IMR-90 (cell line): ENCODE results near the gene NMNAT1. TPM values are rescaled to one million over a fixed set of nuclear protein-coding genes. Genes with fewer than 3 reads are reported as not detected.

Experiments
- ATAC-seq: fragments of 200-7000 bp; cut with Tn5 transposase; 2 replicates; pipeline ENCODE4 v1.9.1; 2020; ENCODE audit warnings: low read depth, mild to moderate bottlenecking, moderate library complexity
- BruUV-seq: library from RNA; stranded (reverse); fragments of 400-500 nt; replicated peaks from 2 replicates; lab custom pipeline; 2021; lab: Mats Ljungman, UMichigan
- CTCF ChIA-PET: fragments of 300-600 bp; formaldehyde crosslinking; extraction: SDS; loops from one replicate; lab custom pipeline; 2021; ENCODE audit warnings: antibody characterized with exemption; lab: Yijun Ruan, JAX
- POLR2A ChIA-PET: fragments of 300-600 bp; sonication (Branson Sonifier 250); formaldehyde crosslinking; loops from one replicate; lab custom pipeline; 2022; ENCODE audit warnings: antibody characterized with exemption; ENCODE audit not compliant: unreplicated experiment; lab: Charles Lee
- DNase-seq: peaks from one replicate; pipeline ENCODE4 v3.0.0; 2013
- H2AFZ ChIP-seq: replicated peaks from 2 replicates; pipeline ENCODE3; 2013; ENCODE audit warnings: low read length, mild to moderate bottlenecking; ENCODE audit not compliant: poor library complexity
- H2AK5ac ChIP-seq: 2 replicates; pipeline ENCODE4 v1.6.1; 2013; ENCODE audit warnings: low read depth, low read length, inconsistent platforms
- H2AK9ac ChIP-seq: replicated peaks from 2 replicates; pipeline ENCODE3; 2013; ENCODE audit warnings: mild to moderate bottlenecking, low read depth, low read length, moderate library complexity; ENCODE audit not compliant: poor library complexity
- H2BK120ac ChIP-seq: 2 replicates; pipeline ENCODE4 v1.6.1; 2013; ENCODE audit warnings: low read depth, low read length, inconsistent platforms
- H2BK15ac ChIP-seq: 3 replicates; pipeline ENCODE4 v1.6.1; 2013; ENCODE audit warnings: low read depth, low read length, inconsistent platforms
- H2BK20ac ChIP-seq: 2 replicates; pipeline ENCODE4 v1.6.1; 2013; ENCODE audit warnings: low read depth, mild to moderate bottlenecking, inconsistent platforms, low read length, moderate library complexity
- H2BK5ac ChIP-seq: 2 replicates; pipeline ENCODE4 v1.6.1; 2013; ENCODE audit warnings: mild to moderate bottlenecking, low read depth, low read length, inconsistent platforms; ENCODE audit not compliant: poor library complexity, severe bottlenecking
- H3K14ac ChIP-seq: replicated peaks from 2 replicates; pipeline ENCODE4 v1.6.1; 2013; ENCODE audit warnings: low read depth, low read length, inconsistent platforms
- H3K18ac ChIP-seq: 2 replicates; pipeline ENCODE4 v1.6.1; 2013; ENCODE audit warnings: low read depth, low read length, control low read depth
- H3K23ac ChIP-seq: 2 replicates; pipeline ENCODE4 v1.6.1; 2013; ENCODE audit warnings: low read depth, low read length, inconsistent platforms
- H3K27ac ChIP-seq: 2 replicates; pipeline ENCODE4 v1.5.1; 2013; ENCODE audit warnings: mild to moderate bottlenecking, control low read depth, low read length; ENCODE audit not compliant: insufficient read depth
- H3K27me3 ChIP-seq: 2 replicates; pipeline ENCODE4 v1.6.1; 2013; ENCODE audit warnings: low read length; ENCODE audit not compliant: control insufficient read depth, insufficient read depth
- H3K36me3 ChIP-seq: 2 replicates; pipeline ENCODE4 v1.6.1; 2013; ENCODE audit warnings: low read length, mixed read lengths; ENCODE audit not compliant: control insufficient read depth, insufficient read depth
- H3K4ac ChIP-seq: 2 replicates; pipeline ENCODE4 v1.6.1; 2013; ENCODE audit warnings: low read depth, low read length, inconsistent platforms
- H3K4me1 ChIP-seq: 2 replicates; pipeline ENCODE4 v1.6.1; 2013; ENCODE audit warnings: low read length, mixed read lengths; ENCODE audit not compliant: control insufficient read depth, insufficient read depth
- H3K4me2 ChIP-seq: 2 replicates; pipeline ENCODE4 v1.6.1; 2013; ENCODE audit warnings: low read depth, mild to moderate bottlenecking, control low read depth, low read length, moderate library complexity
- H3K4me3 ChIP-seq: 2 replicates; pipeline ENCODE4 v1.5.1; 2013; ENCODE audit warnings: low read depth, mild to moderate bottlenecking, control low read depth, low read length, moderate library complexity; ENCODE audit not compliant: insufficient read depth
- H3K56ac ChIP-seq: 2 replicates; pipeline ENCODE4 v1.6.1; 2013; ENCODE audit warnings: low read length, inconsistent platforms; ENCODE audit not compliant: insufficient read depth; ENCODE audit errors: extremely low read depth
- H3K79me1 ChIP-seq, 2 experiments: 2 replicates each; pipeline ENCODE4 v1.6.1; 2013; ENCODE audit warnings: low read length in 2 of 2, inconsistent platforms in 1 of 2, low read depth in 1 of 2
- H3K9ac ChIP-seq: 2 replicates; pipeline ENCODE4 v1.6.1; 2013; ENCODE audit warnings: low read depth, low read length, control low read depth
- H3K9me1 ChIP-seq: 2 replicates; pipeline ENCODE4 v1.6.1; 2013; ENCODE audit warnings: low read length, inconsistent platforms; ENCODE audit not compliant: insufficient read depth
- H3K9me3 ChIP-seq: 2 replicates; pipeline ENCODE4 v1.6.1; 2013; ENCODE audit warnings: low read length; ENCODE audit not compliant: control insufficient read depth, insufficient read depth
- H4K20me1 ChIP-seq: 2 replicates; pipeline ENCODE4 v1.6.1; 2013; ENCODE audit warnings: low read length, inconsistent platforms; ENCODE audit not compliant: insufficient read depth
- H4K5ac ChIP-seq: 2 replicates; pipeline ENCODE4 v1.6.1; 2013; ENCODE audit warnings: mild to moderate bottlenecking, low read depth, low read length, control low read depth
- H4K8ac ChIP-seq, 2 experiments: 2 replicates each; pipeline ENCODE4 v1.6.1; 2013; ENCODE audit warnings: low read depth in 2 of 2, low read length in 2 of 2, control low read depth in 1 of 2, inconsistent platforms in 1 of 2
- H4K91ac ChIP-seq: 2 replicates; pipeline ENCODE4 v1.6.1; 2013; ENCODE audit warnings: low read depth, low read length, inconsistent platforms; ENCODE audit not compliant: insufficient read depth
- BHLHE40 ChIP-seq: fragments of 150-350 bp; IDR thresholded peaks from 2 replicates; pipeline ENCODE4 v1.6.1; 2016; ENCODE audit warnings: mild to moderate bottlenecking, low read depth, low read length
- CTCF ChIP-seq: conservative IDR thresholded peaks from 2 replicates; pipeline ENCODE4 v1.5.1; 2012; ENCODE audit warnings: mild to moderate bottlenecking, low read depth, low read length, improper control_type of control experiment
- MAFK ChIP-seq: IDR thresholded peaks from 2 replicates; pipeline ENCODE4 v1.6.1; 2012; ENCODE audit warnings: low read depth, low read length, improper control_type of control experiment
- MAZ ChIP-seq: IDR thresholded peaks from 2 replicates; pipeline ENCODE4 v1.6.1; 2012; ENCODE audit warnings: low read depth, mild to moderate bottlenecking, low read length, improper control_type of control experiment, moderate library complexity, borderline replicate concordance
- RCOR1 ChIP-seq: IDR thresholded peaks from 2 replicates; pipeline ENCODE4 v1.6.1; 2012; ENCODE audit warnings: mild to moderate bottlenecking, low read length, improper control_type of control experiment; ENCODE audit not compliant: insufficient replicate concordance
- WGBS, 2 experiments: methylation state at CpG; one replicate each; pipeline versions ENCODE4 v1.1.5 to v1.1.7; 2013; ENCODE audit warnings: missing lambda C conversion rate in 2 of 2; ENCODE audit not compliant: insufficient read length in 1 of 2; ENCODE audit errors: extremely low coverage in 2 of 2; 5-methylcytosine and 5-hydroxymethylcytosine counted together
- dilution Hi-C: fragments of 300-500 bp; cut with HindIII; formaldehyde crosslinking; loops from one replicate; pipeline ENCODE4 v1.14.3; 2018; ENCODE audit warnings: low sequenced_read_pairs; ENCODE audit not compliant: unreplicated experiment
- in situ Hi-C: fragments of 300-500 bp; cut with MboI; formaldehyde crosslinking; loops from 3 replicates; pipeline ENCODE4 v1.14.3; 2019; ENCODE audit warnings: low sequenced_read_pairs, inconsistent platforms, mixed read lengths
- intact Hi-C: fragments of 100-400 bp; cut with micrococcal nuclease; formaldehyde crosslinking; loops from 2 replicates; pipeline ENCODE4 v1.10.0; 2022
- polyA plus RNA-seq, 3 experiments: library from polyadenylated mRNA; depleted of rRNA; stranded (reverse); fragments of >200 nt; gene quantifications; 2 replicates each; pipeline ENCODE4 v1.2.3, GENCODE V29; 2012; ENCODE audit warnings: low replicate concordance in 1 of 3
- total RNA-seq: library from RNA; depleted of rRNA; stranded (reverse); fragments of >200 nt; gene quantifications from 2 replicates; pipeline ENCODE4 v1.2.3, GENCODE V29; 2012

NMNAT1 gene
- total and polyA plus RNA-seq, 2 of the 4 experiments (the other 2 are of a cell fraction) = 9.1 to 11.7 TPM

GRCh38 chr1:9960706-9961562 lies 17.7 kb downstream of the NMNAT1 start:
- DNase-seq = no peak
- peaks cover 2% of the 10 kb centered on the region; the same call in 1 of the 2 replicates for H3K4me1 ChIP-seq
- H2AFZ ChIP-seq = no peak overlapping the region
- dilution Hi-C loops = no loop called here
- no peak for TF ChIP-seq MAFK
- no peak for TF ChIP-seq BHLHE40
- no peak for TF ChIP-seq RCOR1
- no peak for TF ChIP-seq CTCF
- TF ChIP-seq MAZ = no peak
- H3K4me2 ChIP-seq = no peak overlapping the region
- H3K23ac ChIP-seq = no peak overlapping the region
- no peak overlapping the region for H3K18ac ChIP-seq
- no peak overlapping the region for H3K14ac ChIP-seq
- H4K91ac ChIP-seq = no peak overlapping the region
- no peak overlapping the region for H3K4ac ChIP-seq
- no peak overlapping the region for H3K9ac ChIP-seq
- in situ Hi-C loops = loop anchor here (25.0 kb wide), 1 partner anchor 176 kb away; no protein-coding TSS in a partner anchor
- ChIA-PET CTCF (interaction anchor here (0.8 kb wide), 1 partner anchor 11 kb away, joined by 3 read pairs; no protein-coding TSS in a partner anchor), POLR2A (interaction anchor here (0.5 kb wide), 1 partner anchor 10 kb away, joined by 5 read pairs; no protein-coding TSS in a partner anchor)
- intact Hi-C loops = no loop called here
- H4K20me1 ChIP-seq = no peaks in the 10 kb centered on the region
- no peak overlapping the region for H2BK15ac ChIP-seq
- no peaks in the 10 kb centered on the region for H3K27me3 ChIP-seq
- H3K9me3 ChIP-seq = no peaks in the 10 kb centered on the region
- no peaks in the 10 kb centered on the region for H3K9me1 ChIP-seq
- BruUV-seq = no TSS peak
- no peak overlapping the region for H3K4me3 ChIP-seq
- H3K27ac ChIP-seq = no peak overlapping the region
- H2BK20ac ChIP-seq = no peak overlapping the region
- H3K56ac ChIP-seq = no peak overlapping the region
- peaks cover 0 to 10% of the 10 kb centered on the region in 2 experiments; a peak in 1 of 4 replicates for H3K79me1 ChIP-seq
- H4K5ac ChIP-seq = no peak overlapping the region
- no peak overlapping the region for H2AK9ac ChIP-seq
- no peak overlapping the region for H4K8ac ChIP-seq
- no peak overlapping the region for H2BK5ac ChIP-seq
- ATAC-seq = no peak
- no peak overlapping the region for H2AK5ac ChIP-seq
- 100% methylated on average over 2 of the region's 12 CpGs; no CpG with 5 or more reads in 1 of the 2 experiments for WGBS, 2 experiments
- H2BK120ac ChIP-seq = no peak overlapping the region
- no peaks in the 10 kb centered on the region for H3K36me3 ChIP-seq
